Measurements from ENCODE around the gene AKR7A2.

The AKR7A2 gene

DNA sequence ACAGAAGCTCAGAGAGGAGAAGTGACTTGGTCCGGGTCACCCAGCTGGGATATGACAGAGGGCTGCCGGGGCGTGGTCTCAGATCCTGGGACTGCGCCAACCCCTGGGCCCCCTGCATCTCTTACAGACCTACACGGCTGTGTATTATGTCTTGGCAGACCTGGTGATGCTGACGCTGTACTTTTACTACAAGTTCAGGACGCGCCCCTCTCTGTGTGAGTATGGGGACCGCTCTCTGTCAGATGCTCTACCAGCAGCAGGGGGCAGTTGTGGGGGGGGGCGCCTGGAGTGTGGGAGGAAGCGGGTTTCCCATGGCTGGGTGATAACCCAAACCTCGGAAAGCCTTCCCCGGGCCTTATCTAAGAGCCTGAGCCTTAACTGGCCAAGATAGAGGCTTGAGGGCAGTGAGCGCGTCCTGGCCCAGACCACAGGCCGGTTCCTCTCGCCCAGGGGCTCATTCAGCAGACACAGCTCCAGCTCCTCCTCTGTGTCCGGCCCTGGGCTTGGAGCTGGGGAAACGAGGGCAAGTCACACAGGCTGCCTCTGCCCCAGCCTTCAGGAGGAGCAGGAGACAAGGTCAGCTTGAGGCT is 13.5 kb upstream of the AKR7A2 start:
- no peaks in the 10 kb centered on the region for H3K27me3 ChIP-seq (ENCODE audit: insufficient read depth, poor library complexity, severe bottlenecking)
- no peak for DNase-seq (ENCODE audit: low read depth in 1 of 2, low spot score in 1 of 2)
- TF ChIP-seq, protein P1, sequence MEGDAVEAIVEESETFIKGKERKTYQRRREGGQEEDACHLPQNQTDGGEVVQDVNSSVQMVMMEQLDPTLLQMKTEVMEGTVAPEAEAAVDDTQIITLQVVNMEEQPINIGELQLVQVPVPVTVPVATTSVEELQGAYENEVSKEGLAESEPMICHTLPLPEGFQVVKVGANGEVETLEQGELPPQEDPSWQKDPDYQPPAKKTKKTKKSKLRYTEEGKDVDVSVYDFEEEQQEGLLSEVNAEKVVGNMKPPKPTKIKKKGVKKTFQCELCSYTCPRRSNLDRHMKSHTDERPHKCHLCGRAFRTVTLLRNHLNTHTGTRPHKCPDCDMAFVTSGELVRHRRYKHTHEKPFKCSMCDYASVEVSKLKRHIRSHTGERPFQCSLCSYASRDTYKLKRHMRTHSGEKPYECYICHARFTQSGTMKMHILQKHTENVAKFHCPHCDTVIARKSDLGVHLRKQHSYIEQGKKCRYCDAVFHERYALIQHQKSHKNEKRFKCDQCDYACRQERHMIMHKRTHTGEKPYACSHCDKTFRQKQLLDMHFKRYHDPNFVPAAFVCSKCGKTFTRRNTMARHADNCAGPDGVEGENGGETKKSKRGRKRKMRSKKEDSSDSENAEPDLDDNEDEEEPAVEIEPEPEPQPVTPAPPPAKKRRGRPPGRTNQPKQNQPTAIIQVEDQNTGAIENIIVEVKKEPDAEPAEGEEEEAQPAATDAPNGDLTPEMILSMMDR (IDR thresholded peaks at IDR 0.05; ENCODE audit: insufficient read depth, low read length), result no peak
- TF ChIP-seq POLR2AphosphoS5 (IDR thresholded peaks at IDR 0.05; ENCODE audit: low read depth) (no peak), GABPA (IDR thresholded peaks at IDR 0.05; ENCODE audit: low read depth) (no peak), SPI1 (IDR thresholded peaks at IDR 0.05; ENCODE audit: borderline replicate concordance, low read depth) (no peak)
- H3K4me3 ChIP-seq (replicated peaks; ENCODE audit: insufficient read depth, low read length), result no peak overlapping the region
- H3K27ac ChIP-seq (replicated peaks), result no peak overlapping the region

DNA sequence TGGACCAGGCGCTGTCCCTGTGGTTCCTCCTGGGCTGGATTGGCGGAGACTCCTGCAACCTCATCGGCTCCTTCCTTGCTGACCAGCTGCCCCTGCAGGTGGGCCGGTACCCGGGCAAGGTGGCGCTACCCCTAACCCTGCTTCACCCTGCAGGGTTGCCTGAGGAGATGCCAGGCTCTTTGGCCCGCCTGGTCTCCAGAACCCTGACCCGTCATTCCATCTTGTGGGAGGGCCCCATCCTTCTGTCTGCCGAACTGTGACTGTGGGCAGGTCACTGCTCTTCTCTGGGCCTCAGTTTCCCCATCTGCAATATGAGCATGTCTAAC is 12.7 kb upstream of the AKR7A2 start:
- H3K27ac ChIP-seq (replicated peaks), result no peak overlapping the region
- H3K27me3 ChIP-seq (ENCODE audit: insufficient read depth, poor library complexity, severe bottlenecking), result no peaks in the 10 kb centered on the region
- no peak overlapping the region for H3K4me3 ChIP-seq (replicated peaks; ENCODE audit: insufficient read depth, low read length)
- TF ChIP-seq GABPA (IDR thresholded peaks at IDR 0.05; ENCODE audit: low read depth) (no peak), POLR2AphosphoS5 (IDR thresholded peaks at IDR 0.05; ENCODE audit: low read depth) (no peak), SPI1 (IDR thresholded peaks at IDR 0.05; ENCODE audit: borderline replicate concordance, low read depth) (no peak), REST (IDR thresholded peaks at IDR 0.05; ENCODE audit: insufficient replicate concordance, low read depth) (no peak)
- TF ChIP-seq, protein P1 (IDR thresholded peaks at IDR 0.05; ENCODE audit: insufficient read depth, low read length), result no peak
- DNase-seq (ENCODE audit: low read depth in 1 of 2, low spot score in 1 of 2), result no peak

- Histone ChIP-seq H3K4me3 (replicated peaks; ENCODE audit: insufficient read depth, low read length) (no peak overlapping the region), H3K27ac (replicated peaks) (no peak overlapping the region), H3K27me3 (ENCODE audit: insufficient read depth, poor library complexity, severe bottlenecking) (no peaks in the 10 kb centered on the region)
- TF ChIP-seq POLR2AphosphoS5 (IDR thresholded peaks at IDR 0.05; ENCODE audit: low read depth) (no peak), REST (IDR thresholded peaks at IDR 0.05; ENCODE audit: insufficient replicate concordance, low read depth) (no peak), SPI1 (IDR thresholded peaks at IDR 0.05; ENCODE audit: borderline replicate concordance, low read depth) (no peak), GABPA (IDR thresholded peaks at IDR 0.05; ENCODE audit: low read depth) (no peak)
- TF ChIP-seq, protein P1 (IDR thresholded peaks at IDR 0.05; ENCODE audit: insufficient read depth, low read length), result no peak
- no peak for DNase-seq (ENCODE audit: low read depth in 1 of 2, low spot score in 1 of 2)
Observed at GRCh38 chr1:19323987-19324664, 12.2 kb upstream of the AKR7A2 start.

Data from HL-60 (cell line).